Gastrocnemius medialis (tissue), 4 donors: ENCODE measurements around the gene MLX. TPM values are rescaled to one million over a fixed set of nuclear protein-coding genes. Genes with fewer than 3 reads are reported as not detected.
A peak's percentile ranks its signal among the peaks of the same experiment; 100 is the strongest.

ENCODE experiments used
- ATAC-seq, 2 donors: fragments of 150-250 bp; one replicate each; pipeline ENCODE4 v1.9.1; 2016
- DNase-seq, 2 donors: peaks; one replicate each; pipeline ENCODE4 v3.0.0-alpha.2; 2019
- H3K27ac ChIP-seq, 4 donors: fragments of 200-600 bp; sonication (generic); 1 replicate in 1 of 4; 2 replicates in 3 of 4; pipeline ENCODE4 v1.5.1; 2016 to 2018; ENCODE audit warnings: mild to moderate bottlenecking in 2 of 4, moderate library complexity in 1 of 4
- H3K27me3 ChIP-seq, 3 donors: fragments of 200-600 bp; sonication (generic) in 2 of 3; 1 replicate in 1 of 3; 2 replicates in 2 of 3; pipeline versions ENCODE4 v1.5.1 to v1.6.0; 2016 to 2019; ENCODE audit warnings: mild to moderate bottlenecking in 1 of 3, moderate library complexity in 1 of 3
- H3K36me3 ChIP-seq, 2 donors: fragments of 200-600 bp; sonication (generic) in 1 of 2; one replicate each; pipeline ENCODE4 v1.5.1; 2017 to 2018
- H3K4me1 ChIP-seq, 2 donors: fragments of 200-600 bp; sonication (generic) in 1 of 2; one replicate each; pipeline ENCODE4 v1.5.1; 2016 to 2017; ENCODE audit warnings: mild to moderate bottlenecking in 2 of 2
- H3K4me3 ChIP-seq, 4 donors: fragments of 200-600 bp; sonication (generic) in 3 of 4; 1 replicate in 1 of 4; 2 replicates in 3 of 4; pipeline ENCODE4 v1.5.1; 2016 to 2019; ENCODE audit warnings: mild to moderate bottlenecking in 2 of 4
- H3K9me3 ChIP-seq, 3 donors: fragments of 200-600 bp; sonication (generic) in 2 of 3; 1 replicate in 1 of 3; 2 replicates in 2 of 3; pipeline ENCODE4 v1.5.1; 2016 to 2019
- POLR2A ChIP-seq, 2 donors: fragments of 450-650 bp; IDR thresholded peaks; one replicate each; pipeline ENCODE4 v1.6.1; 2017; ENCODE audit warnings: antibody characterized with exemption in 2 of 2, mild to moderate bottlenecking in 2 of 2, moderate library complexity in 2 of 2
- in situ Hi-C, 4 donors: fragments of 200-750 bp; cut with MboI; loops; one replicate each; pipeline versions ENCODE4 v1.15.0 to v1.8.0; 2017; ENCODE audit warnings: low sequenced_read_pairs in 4 of 4
- intact Hi-C: fragments of 100-400 bp; cut with DNase I; formaldehyde crosslinking; loops from one replicate; pipeline ENCODE4 v1.15.1; 2023; ENCODE audit warnings: low total_unique reads
- total RNA-seq, 4 donors: library from RNA; depleted of rRNA; stranded (reverse); fragments of >200 nt; gene quantifications; one replicate each; pipeline versions ENCODE4 v1.1.0 to v1.2.3, GENCODE V29; 2016
- TF ChIP-seq, protein P1 (sequence below), 5 experiments: fragments of 450-650 bp in 3 of 5; fragments of 200-600 bp in 2 of 5; sonication (generic) in 2 of 5; IDR thresholded peaks in 4 of 5; conservative IDR thresholded peaks in 1 of 5; 1 replicate in 4 of 5; 2 replicates in 1 of 5; pipeline ENCODE4 v1.5.1; 2016 to 2019; ENCODE audit warnings: antibody characterized with exemption in 5 of 5, mild to moderate bottlenecking in 3 of 5, moderate library complexity in 3 of 5

Gene MLX
- total RNA-seq, 4 donors from 2014 or later: 49.7 to 81.9 (median 53.8) TPM

- H3K36me3 ChIP-seq: peaks cover 2 to 58% of the 10 kb centered on the region in 2 donors
- H3K4me3 ChIP-seq: no peak overlapping the region
- H3K27me3 ChIP-seq: no peaks in the 10 kb centered on the region
- DNase-seq (no peak), ATAC-seq (no peak)
- intact Hi-C loops: no loop called here
- no peaks in the 10 kb centered on the region for H3K9me3 ChIP-seq
- no peak for TF ChIP-seq POLR2A (IDR thresholded peaks at IDR 0.05)
- TF ChIP-seq, protein P1, sequence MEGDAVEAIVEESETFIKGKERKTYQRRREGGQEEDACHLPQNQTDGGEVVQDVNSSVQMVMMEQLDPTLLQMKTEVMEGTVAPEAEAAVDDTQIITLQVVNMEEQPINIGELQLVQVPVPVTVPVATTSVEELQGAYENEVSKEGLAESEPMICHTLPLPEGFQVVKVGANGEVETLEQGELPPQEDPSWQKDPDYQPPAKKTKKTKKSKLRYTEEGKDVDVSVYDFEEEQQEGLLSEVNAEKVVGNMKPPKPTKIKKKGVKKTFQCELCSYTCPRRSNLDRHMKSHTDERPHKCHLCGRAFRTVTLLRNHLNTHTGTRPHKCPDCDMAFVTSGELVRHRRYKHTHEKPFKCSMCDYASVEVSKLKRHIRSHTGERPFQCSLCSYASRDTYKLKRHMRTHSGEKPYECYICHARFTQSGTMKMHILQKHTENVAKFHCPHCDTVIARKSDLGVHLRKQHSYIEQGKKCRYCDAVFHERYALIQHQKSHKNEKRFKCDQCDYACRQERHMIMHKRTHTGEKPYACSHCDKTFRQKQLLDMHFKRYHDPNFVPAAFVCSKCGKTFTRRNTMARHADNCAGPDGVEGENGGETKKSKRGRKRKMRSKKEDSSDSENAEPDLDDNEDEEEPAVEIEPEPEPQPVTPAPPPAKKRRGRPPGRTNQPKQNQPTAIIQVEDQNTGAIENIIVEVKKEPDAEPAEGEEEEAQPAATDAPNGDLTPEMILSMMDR (IDR thresholded peaks at IDR 0.05 in 4 of 5, conservative IDR thresholded peaks at IDR 0.05 in 1 of 5): no peak
- H3K27ac ChIP-seq: no peak overlapping the region
- H3K4me1 ChIP-seq: peaks cover 12 to 18% of the 10 kb centered on the region in 2 donors
- in situ Hi-C loops: no loop called here
Measured at GRCh38 chr17:42574463-42574862, 7.6 kb downstream of the MLX start.

GRCh38 chr17:42577140-42577531 lies 10.2 kb downstream of the MLX start:
- Histone ChIP-seq H3K4me1 (peaks cover 12 to 18% of the 10 kb centered on the region in 2 donors), H3K27me3 (no peaks in the 10 kb centered on the region), H3K36me3 (peaks cover 2 to 57% of the 10 kb centered on the region in 2 donors), H3K4me3 (peak overlapping the region; percentile 61 to 94 (median 86)), H3K27ac (peak overlapping the region; percentile 83 to 98 (median 91)), H3K9me3 (no peaks in the 10 kb centered on the region)
- TF ChIP-seq, protein P1 (IDR thresholded peaks at IDR 0.05 in 4 of 5, conservative IDR thresholded peaks at IDR 0.05 in 1 of 5): no peak
- TF ChIP-seq POLR2A (IDR thresholded peaks at IDR 0.05): no peak
- intact Hi-C loops (loop anchor here (1.0 to 5.0 kb wide), 3 partner anchors 10 to 245 kb away; partner anchors contain the start of genes BECN1, MLX, RETREG3 and TUBG1), in situ Hi-C loops (loop anchor here in 3 of 4 donors (5.0 to 25.0 kb wide), 3 partner anchors 105 to 185 kb away; partner anchors contain the start of genes CCR10 (in 3 of the 3), CNTNAP1 (in 3 of the 3), PLEKHH3 (in 2 of the 3) and RAMP2 (in 1 of the 3))
- DNase-seq (no peak), ATAC-seq (no peak)

GRCh38 chr17:42577532-42578281 lies 10.8 kb downstream of the MLX start, which contains the start of gene PSMC3IP:
TSS of gene PSMC3IP (minus strand) at chr17:42577729. CDS start at chr17:42577686, 43 bp downstream.
- ATAC-seq (peak; percentile 95 to 96), DNase-seq (peak; percentile 94)
- Histone ChIP-seq H3K4me1 (peaks cover 12 to 18% of the 10 kb centered on the region in 2 donors), H3K27ac (peak within 1 kb of the TSS; percentile 83 to 98 (median 91)), H3K4me3 (peak within 1 kb of the TSS; percentile 61 to 94 (median 86)), H3K36me3 (peaks cover 2 to 57% of the 10 kb centered on the region in 2 donors), H3K27me3 (no peaks in the 10 kb centered on the region), H3K9me3 (no peaks in the 10 kb centered on the region)
- in situ Hi-C loops (loop anchor here in 3 of 4 donors (5.0 to 25.0 kb wide), 3 partner anchors 105 to 185 kb away; partner anchors contain the start of genes CCR10 (in 3 of the 3), CNTNAP1 (in 3 of the 3), PLEKHH3 (in 2 of the 3) and RAMP2 (in 1 of the 3)), intact Hi-C loops (loop anchor here (1.0 to 5.0 kb wide), 6 partner anchors 10 to 245 kb away; partner anchors contain the start of genes BECN1, EZH1, MLX and RETREG3)
- TF ChIP-seq, protein P1 (IDR thresholded peaks at IDR 0.05 in 4 of 5, conservative IDR thresholded peaks at IDR 0.05 in 1 of 5): peak in 2 of 5 experiments; percentile 23 to 30
- peak; percentile 62 to 65 for TF ChIP-seq POLR2A (IDR thresholded peaks at IDR 0.05)

DNA sequence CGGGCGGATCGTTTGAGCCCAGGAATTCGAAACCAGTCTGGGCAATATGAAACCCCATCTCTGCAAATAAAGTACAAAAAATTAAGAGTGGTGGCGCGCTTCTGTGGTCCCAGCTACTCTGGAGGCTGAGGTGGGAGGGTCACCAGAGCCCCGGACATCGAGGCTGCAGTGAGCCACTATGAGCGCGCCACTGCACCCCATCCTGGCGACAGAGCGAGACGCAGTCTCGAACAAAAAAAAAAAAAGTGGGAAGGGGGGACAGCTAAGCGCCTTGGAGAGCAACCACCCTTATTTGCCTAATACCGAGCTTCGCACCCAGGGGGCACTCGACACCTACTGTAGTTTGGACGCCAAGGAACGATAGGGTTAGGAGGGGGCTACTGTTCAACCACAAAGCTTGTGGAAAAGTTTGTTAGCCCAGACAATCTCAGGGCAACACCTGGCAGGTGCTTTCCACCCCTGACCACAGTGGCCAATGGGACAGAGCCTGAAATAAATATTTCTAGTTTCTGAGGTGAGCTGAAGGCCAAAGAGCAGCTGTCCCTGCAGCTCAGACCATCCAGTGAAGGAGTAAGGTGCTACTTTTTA lies 11.5 kb downstream of the MLX start:
- intact Hi-C loops: loop anchor here (1.0 to 5.0 kb wide), 4 partner anchors 101 to 244 kb away; partner anchors contain the start of genes BECN1 and EZH1
- H3K27ac ChIP-seq: peak overlapping the region; percentile 83 to 98 (median 91)
- DNase-seq (peak; percentile 44 to 75), ATAC-seq (peak; percentile 80 to 88)
- peaks cover under 1 to 57% of the 10 kb centered on the region in 2 donors for H3K36me3 ChIP-seq
- H3K27me3 ChIP-seq: no peaks in the 10 kb centered on the region
- peaks cover 12 to 18% of the 10 kb centered on the region in 2 donors for H3K4me1 ChIP-seq
- TF ChIP-seq POLR2A (IDR thresholded peaks at IDR 0.05): no peak
- TF ChIP-seq, protein P1 (IDR thresholded peaks at IDR 0.05 in 4 of 5, conservative IDR thresholded peaks at IDR 0.05 in 1 of 5): peak; percentile 74 to 81 (median 79)
- H3K9me3 ChIP-seq: no peaks in the 10 kb centered on the region
- H3K4me3 ChIP-seq: peak overlapping the region; percentile 61 to 94 (median 86)
- in situ Hi-C loops: loop anchor here in 3 of 4 donors (5.0 to 25.0 kb wide), 3 partner anchors 104 to 184 kb away; partner anchors contain the start of genes CCR10 (in 3 of the 3), CNTNAP1 (in 3 of the 3), PLEKHH3 (in 2 of the 3) and RAMP2 (in 1 of the 3)
